ENCODE results near the gene VGF.
"Not testable (repeated sequence)": the region's sequence is repeated elsewhere in the genome, so short reads cannot be mapped to it uniquely, and the experiment has no call there.

VGF gene

GRCh38 chr7:101114492-101114891 is 50.9 kb downstream of the VGF start:
- DNase-seq, result no peak

GRCh38 chr7:101113836-101114235 is 51.5 kb downstream of the VGF start:
- DNase-seq, result no peak

- DNase-seq, result not testable (repeated sequence)
Observed at GRCh38 chr7:101113140-101113539, 52.2 kb downstream of the VGF start.
